Left colon (tissue), 2 donors: ENCODE measurements around the gene DCDC2B. TPM values are rescaled to one million over a fixed set of nuclear protein-coding genes. Genes with fewer than 3 reads are reported as not detected.

Experiments
- ATAC-seq: fragments of 200-7000 bp; cut with Tn5 transposase; one replicate; pipeline ENCODE4 v1.9.1; 2020; ENCODE audit warnings: mild to moderate bottlenecking, moderate library complexity
- DNase-seq, 2 donors: peaks; one replicate each; pipeline ENCODE4 v3.0.0-alpha.2; 2020
- intact Hi-C, 2 donors: fragments of 100-400 bp; cut with DNase I in 1 of 2; cut with micrococcal nuclease in 1 of 2; formaldehyde crosslinking; loops; one replicate each; pipeline versions ENCODE4 v1.11.2 to v1.14.0; 2022; cut with DNase I, micrococcal nuclease
- total RNA-seq, 2 donors: library from RNA; stranded (reverse); fragmentation: NEBNext Ultra II Directional; extraction: Animal tissue kit (Norgen Biotek cat#: 25700); gene quantifications; one replicate each; pipeline ENCODE4 v1.2.1, GENCODE V29; 2021
- donor health status: DM: no; HTN: no; CAD: no.
- donor health status: DM: yes; HTN: yes; CAD: no.

Gene DCDC2B
- total RNA-seq, 2 donors from 2014 or later: not detected

DNA sequence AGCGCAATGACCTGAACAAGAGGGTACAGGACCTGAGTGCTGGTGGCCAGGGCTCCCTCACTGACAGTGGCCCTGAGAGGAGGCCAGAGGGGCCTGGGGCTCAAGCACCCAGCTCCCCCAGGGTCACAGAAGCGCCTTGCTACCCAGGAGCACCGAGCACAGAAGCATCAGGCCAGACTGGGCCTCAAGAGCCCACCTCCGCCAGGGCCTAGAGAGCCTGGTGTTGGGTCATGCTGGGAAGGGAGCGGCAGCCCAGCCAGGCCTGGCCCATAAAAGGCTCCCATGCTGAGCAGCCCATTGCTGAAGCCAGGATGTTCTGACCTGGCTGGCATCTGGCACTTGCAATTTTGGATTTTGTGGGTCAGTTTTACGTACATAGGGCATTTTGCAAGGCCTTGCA is 13.9 kb upstream of the DCDC2B start:
- DNase-seq (no peak), ATAC-seq (no peak)
- intact Hi-C loops: no loop called here

DNA sequence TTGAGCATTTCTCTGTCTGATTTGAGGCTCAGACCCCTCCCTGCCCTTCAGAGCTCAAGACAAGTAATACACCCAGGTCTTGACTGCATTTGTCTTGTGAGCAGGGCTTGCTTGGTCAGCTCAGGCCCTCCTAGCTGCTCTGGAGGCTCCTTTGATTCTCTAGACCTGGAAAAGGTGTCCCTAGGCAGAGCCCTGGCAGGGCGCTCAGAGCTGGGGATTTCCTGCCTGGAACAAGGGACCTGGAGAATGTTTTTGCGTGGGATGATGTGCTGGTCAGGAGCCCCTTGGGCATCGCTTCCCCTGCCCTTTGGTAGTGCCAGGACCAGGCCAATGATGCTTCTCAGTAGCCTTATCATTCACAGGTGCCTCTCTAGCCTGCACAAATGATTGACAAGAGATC is 13.4 kb upstream of the DCDC2B start:
- ATAC-seq (no peak), DNase-seq (no peak)
- intact Hi-C loops: no loop called here

DNA sequence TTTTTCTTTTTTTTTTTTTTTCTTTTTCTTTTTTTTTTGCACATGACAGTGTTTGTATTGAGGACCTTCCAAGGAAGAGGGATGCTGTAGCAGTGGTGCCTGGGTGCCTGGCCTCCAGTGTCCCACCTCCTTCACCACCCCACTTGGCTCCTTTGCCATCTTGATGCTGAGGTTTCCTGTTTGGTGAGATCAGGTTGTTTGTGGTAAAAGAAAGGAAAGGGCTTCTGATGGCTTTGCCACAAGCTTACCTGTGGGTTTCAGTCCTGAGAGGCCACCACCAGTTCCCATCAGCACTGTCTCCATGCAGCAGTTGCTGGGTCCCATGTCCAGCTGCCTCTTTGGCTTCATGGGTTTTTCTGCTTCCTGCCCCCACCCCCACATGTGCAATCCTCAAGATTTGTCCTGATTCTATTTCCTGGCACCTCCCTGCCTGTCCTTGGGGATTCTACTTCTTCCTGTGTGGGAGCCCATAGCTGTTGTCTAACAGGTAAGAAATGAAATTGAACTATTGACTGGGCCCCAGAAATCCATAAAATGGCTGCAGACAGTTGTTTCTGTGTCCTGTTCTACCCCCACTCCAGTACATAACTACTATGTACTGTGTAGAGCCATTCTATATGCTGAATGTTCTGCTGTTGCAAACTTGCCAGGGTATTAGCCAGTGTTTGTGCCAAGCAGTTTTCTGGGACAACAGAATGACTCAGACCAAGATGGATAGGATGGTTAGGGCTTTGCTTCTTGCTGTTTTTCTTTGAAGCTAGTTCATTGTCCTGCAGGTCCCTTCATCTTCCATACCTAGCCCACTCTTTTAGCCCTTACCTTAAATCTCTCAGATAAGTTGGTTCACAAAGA is 12.7 kb upstream of the DCDC2B start:
- ATAC-seq (no peak), DNase-seq (no peak)
- intact Hi-C loops: no loop called here

DNA sequence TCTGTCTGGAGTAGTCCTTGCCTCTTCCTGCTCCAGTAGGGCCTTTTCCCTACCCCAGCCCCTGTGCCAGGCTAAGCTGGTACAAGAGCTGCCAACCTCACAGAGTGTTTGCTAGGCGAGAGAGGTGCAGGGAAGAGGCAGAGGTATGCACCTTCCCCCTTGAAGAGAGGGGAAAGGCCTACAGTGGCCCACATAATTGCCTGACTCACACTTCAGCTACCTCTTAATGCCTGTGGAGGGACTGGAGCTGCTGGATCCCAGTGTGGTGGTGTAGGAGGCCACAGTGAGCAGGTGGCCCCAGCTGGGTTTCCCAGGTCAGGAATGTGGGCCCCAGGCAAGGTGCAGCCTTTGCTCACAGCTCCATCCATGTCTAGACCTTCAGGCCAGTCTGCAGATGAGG is 11.8 kb upstream of the DCDC2B start:
- intact Hi-C loops: no loop called here
- DNase-seq: no peak
- ATAC-seq: no peak

DNA sequence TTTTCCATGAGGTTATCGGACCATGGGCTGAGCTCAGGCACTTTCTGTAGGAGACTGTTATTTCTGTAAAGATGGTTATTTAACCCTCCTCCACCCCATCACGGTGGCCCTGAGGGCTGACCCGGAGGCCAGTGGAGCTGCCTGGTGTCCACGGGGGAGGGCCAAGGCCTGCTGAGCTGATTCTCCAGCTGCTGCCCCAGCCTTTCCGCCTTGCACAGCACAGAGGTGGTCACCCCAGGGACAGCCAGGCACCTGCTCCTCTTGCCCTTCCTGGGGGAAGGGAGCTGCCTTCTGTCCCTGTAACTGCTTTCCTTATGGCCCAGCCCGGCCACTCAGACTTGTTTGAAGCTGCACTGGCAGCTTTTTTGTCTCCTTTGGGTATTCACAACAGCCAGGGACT is 11.1 kb upstream of the DCDC2B start:
- DNase-seq (no peak), ATAC-seq (no peak)
- intact Hi-C loops: no loop called here

DNA sequence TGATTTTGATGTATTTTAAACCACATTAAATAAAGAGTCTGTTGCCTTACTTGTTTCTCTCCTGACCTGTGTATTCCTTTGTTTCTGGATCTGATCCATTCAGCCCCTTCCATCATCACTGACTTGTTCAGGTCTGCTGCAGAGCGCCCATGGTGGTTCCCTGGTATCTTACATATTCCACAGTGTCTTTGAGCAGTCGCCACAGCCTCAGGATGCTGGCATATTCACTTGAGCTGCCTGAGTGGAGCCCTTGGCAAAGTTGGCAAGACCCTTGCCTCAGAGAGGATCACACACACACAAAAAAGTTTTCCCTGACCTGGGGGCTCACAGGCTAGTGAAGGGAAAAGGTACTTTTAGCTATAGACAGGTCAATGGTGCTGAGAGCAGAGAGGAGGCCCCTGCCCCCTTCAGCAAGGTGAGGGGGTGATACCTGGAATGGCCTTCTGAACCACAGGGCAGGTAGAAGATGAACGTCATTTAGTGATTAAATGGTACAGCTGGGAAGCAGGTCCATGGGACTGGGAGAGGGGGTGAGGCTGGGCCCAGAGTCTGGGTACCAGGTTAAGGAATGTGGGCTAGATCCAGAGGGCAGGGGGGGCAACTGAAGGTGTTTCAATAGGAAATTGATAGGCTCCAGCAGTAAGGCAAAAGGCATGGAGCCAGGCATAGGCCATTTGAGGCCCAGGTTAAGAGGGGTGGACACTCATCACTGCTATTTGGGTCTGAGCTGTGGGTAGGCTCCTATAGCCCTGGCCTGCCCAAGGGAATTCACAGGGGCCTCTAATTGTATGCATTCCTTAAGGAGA is 10.4 kb upstream of the DCDC2B start:
- no peak for ATAC-seq
- intact Hi-C loops: no loop called here

DNA sequence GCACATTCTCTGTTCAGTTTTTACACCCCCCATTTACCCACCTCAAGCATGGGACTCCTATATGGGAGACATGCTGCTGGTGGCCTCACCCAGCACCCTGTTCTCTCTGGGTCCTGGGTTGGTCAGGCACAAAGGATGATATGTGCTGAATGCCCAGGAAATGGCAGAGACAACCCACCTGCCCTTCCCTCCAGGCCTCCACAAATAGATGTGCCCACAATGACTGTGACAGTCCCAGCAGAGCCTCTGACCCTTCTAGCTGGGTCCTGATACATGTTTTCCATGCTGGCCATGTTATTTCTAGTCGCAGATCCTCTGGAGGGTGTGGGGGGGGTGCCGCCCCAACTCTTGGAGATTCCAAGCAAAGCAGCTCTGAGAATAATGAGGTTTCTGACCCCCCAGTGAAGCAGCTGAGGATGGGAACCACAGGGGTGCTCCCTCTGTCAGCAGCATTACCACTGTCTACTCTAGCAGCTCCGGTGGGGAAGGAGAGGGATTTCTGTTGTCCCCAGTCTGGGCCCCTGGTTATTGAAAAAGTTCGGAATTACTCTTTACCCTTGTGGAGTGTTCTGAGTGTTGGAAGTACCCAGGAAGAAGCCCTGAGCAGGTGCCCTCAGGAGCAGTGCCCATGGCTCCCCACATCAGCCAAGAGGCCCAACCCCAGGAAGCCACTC is 9.7 kb upstream of the DCDC2B start:
- no peak for ATAC-seq
- DNase-seq: no peak
- intact Hi-C loops: no loop called here

More for the DNA sequence above, 10.4 kb upstream of the DCDC2B start:
- no peak for DNase-seq

DNA sequence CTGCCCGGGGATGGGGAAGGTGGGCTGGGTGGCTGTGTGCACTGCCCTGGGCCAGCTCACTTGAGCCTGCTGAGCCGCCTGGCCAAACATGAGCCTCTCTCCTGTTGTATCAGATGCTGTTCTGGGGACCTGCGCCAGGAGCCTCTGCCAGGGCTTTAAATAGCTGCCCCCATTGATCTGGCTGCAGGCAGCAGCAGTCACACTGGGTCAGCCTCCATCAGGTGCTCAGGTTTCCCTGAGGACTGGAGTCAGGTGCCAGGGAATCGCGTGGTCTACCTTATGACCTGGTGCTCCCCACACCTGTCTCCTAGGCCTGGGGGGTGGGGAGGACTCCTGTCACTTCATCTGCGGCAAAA is 9.2 kb upstream of the DCDC2B start:
- DNase-seq (peak; percentile 27 to 38), ATAC-seq (no peak)
- intact Hi-C loops: no loop called here

DNA sequence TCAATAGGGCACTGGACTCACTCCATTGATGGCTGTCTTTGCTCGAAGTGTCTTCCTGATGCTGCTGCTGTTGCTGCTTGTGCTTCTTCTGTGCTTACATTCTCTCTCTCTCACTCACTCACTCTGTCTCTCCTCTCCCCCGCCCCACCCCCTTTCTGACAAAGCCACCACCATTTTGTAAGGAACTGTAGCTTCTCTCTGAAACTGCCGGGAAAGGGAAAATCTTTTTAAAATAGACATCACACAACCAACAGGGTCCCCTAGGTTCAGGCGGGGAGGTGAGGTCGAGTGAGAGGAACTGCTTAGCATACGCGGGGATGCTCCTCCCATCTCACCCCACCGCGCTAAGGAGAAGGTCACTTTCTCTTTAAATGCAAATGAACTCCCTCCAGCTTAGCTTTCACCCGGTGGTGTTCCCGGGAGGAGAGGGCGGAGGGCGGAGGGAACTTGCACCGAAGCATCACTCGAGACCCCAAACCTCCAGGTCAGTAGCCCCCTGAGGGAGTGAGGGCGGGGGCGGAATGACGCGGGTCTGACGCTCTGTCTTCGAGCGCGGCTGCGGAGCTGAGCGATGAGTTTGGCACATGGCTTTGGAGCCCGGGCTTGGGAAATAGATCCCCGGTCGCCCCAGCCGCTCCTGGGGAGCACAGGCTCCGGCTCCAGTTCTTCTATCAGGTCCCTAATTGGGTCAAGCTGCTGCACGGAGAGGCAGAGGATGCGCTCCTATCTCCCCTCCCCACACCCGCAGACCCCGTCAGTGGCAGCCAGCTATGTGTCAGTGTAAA is 8.5 kb upstream of the DCDC2B start, which contains the start of gene CCDC28B:
CCDC28B (plus strand) TSS at position 370 of the 785 bp plus-strand sequence. CDS start 1,341 bp downstream, outside the sequence.
- DNase-seq (peak; percentile 49 to 56), ATAC-seq (peak; percentile 43)
- intact Hi-C loops: no loop called here

DNA sequence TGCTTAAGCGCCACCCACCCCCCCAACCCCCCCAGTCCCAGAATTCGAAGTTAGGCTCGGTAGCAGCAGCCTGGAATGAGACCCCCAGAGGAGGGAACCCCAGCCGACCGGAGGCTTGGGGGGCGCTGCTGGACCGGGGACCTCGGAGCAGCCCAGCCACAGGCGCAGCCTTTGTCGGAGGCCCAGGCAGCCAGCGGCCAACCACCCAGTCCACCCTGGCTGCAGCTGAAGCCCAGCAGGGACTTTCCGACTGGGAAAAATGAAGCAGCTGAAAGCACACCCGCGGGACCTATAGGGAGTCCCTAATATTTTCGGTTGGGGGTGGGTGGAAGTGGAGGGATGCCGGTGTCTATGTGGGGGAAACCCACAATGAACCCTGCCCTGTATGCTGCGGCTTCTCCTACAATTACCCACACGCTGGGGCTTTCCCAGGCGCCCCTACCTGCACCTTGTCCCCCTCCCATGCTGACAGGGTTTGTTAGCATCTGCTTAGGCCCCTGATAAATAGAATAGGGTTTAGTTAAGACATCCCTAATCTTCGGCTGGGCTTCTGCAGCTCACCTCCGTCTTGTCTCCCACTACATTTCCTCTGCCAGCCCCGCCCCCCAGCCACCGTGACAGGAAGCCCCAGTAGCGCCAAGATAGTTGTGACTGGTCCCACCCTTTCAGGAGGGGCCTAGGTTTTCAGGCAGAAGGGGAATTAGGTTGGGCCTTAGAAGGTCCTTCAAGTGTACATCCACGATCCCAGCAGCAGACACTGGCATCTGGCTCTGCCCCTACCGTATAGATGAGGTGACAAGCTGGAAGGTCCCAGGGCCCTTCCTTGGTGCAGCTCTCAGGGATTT is 7.7 kb upstream of the DCDC2B start:
- intact Hi-C loops: no loop called here
- DNase-seq (peak; percentile 77 to 82), ATAC-seq (peak; percentile 17)

DNA sequence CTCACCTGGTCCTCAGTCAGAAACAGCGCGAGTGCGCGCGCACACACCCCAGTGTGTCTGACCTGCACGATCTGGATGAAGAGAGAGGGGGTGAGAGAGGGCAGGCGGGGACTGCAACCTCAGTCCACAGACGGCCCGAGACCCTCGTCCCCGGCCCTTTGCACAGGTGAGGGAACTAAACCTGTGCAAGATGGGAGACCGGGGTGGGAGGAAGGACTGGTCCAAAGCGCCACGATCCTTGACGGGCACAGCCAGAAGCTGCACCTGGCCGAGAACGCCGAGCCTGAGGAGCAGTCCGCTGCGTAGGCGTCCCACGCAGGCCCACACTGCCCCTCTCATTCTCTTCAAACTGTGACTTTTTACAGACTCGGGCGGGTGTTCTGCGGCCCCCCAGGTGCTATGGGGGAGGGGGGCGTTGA is 3.9 kb upstream of the DCDC2B start:
- ATAC-seq: peak; percentile 24
- peak in 1 of 2 donors; percentile 39 for DNase-seq
- intact Hi-C loops: no loop called here

DNA sequence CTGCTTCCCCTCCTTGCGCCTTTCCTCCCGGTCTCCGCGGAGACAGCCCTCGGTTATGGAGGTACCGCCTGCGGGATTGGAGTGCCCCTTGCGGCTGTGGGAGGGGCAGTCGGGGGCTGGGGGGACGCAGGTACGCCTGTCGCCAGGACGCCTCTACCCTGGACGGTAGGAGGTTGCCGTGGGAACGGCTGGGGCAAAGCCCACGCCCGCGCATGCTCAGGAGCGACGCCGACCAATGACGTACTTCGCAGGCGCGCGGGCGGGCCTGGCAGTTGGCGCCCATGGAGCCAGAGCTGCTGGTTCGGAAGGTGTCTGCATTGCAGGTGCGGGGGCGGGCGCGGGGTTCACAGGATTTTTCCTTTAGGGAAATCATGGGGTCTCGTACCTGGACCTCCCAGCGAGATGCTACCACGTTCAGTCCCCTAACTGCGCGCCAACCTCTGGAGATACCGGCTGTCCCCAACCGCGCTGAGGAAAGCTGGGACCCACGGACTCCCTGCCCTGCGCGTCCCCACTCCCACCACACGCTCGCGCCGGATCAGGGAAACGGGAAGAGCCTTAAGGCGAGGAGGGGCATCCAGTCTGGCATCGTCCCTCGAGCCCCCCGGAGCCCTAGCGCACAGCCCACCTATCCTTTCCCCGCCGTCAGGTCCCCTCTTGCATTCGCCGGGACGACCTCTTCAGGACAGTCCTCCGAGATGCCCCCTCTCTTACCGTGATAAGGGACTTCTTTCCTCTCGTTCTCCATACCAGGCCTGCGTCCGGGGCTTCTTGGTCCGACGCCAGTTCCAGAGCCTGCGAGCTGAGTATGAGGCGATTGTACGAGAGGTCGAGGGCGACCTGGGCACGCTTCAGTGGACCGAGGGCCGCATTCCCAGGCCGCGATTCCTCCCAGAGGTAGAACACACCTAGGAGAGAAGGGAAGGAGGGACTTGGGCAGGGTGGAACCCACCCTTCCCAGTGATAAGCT is 3.2 kb upstream of the DCDC2B start, which contains the start of gene IQCC:
IQCC (plus strand) TSS at position 271 of the 970 bp plus-strand sequence; CDS start at position 282, 11 bp downstream.
- DNase-seq: peak; percentile 87 to 91
- ATAC-seq: peak; percentile 78
- intact Hi-C loops: no loop called here

DNA sequence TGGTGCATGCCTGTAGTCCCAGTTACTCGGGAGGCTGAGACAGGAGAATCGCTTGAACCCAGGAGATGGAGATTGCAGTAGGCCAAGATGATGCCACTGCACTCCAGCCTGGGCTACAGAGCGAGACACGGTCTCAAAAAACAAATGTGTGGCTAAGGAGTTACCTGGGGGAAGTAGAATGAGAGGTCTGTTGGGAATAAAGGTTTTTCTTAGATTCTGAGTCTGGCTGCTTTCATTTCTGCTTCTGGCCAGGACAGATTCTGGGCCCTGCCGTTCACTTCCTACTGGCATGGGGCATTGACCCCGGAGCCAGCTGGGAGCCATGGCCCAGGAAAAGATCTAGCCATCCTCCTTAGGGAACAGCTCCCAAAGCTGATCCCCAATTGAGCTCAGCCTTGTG is 420 bp upstream of the DCDC2B start:
- DNase-seq (no peak), ATAC-seq (peak; percentile 18)
- intact Hi-C loops: no loop called here

DNA sequence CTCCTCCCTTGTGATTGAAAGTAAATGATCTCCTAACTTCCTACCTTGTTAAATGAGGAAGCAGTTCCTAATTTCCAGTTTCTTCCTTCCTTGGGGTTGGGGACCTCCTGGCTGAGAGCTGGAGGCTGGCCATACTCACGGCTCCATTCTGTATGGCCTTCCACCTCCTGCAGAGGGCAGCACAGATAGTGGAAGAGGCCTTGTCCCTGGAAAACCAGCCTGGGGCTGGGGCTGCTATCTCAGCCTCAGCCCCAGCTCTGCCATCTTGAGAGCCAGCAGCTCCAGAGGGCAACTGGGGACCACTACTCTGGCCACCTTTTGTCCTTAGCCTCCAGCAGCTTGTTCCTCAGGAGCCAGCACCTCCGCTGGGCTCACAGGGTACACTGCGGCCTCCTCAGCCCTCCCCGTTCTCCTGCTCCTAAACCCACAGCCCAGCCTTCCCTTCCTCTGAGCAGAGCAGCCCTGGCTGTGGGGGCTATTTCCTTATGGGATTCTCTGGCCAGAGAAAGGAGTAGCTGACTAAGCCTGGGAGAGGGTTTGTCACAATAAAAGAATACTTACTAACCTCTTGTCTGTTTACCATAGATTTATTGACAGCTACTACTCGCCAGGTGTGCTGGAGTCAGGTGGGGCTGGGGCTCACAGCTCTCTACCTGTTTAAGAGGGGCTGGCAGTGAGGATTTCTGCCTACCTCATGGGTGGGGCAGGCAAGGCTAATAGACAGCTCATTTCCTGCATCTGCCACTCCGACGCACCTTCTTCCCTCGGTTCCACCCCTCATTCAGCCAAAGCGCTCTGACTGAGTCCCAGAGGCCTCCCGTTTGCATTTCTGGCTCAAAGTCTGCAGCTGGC is 7.0 kb downstream of the DCDC2B start:
- intact Hi-C loops: no loop called here
- DNase-seq: peak; percentile 80 to 85
- ATAC-seq: peak; percentile 83

DNA sequence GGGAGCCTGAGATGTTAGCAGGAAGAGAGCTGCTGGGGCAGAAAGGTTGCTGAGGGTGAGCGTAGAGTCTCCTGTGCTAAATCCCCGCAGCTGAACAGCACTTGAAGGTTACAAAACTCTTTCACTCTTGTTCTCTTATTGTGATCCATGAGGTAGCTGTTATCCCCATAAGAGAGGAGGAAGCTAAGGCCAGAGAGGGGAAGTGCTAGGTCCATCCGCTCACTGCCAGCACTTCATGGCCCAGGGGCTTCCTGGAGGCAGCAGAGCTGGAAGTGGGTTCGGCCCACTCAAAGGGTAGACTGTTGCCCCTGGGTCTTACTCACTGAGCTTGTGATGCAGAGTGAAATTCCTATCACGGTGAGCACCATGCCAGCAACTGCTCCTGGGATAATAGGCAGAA is 7.7 kb downstream of the DCDC2B start:
- intact Hi-C loops: no loop called here
- no peak for ATAC-seq
- no peak for DNase-seq

DNA sequence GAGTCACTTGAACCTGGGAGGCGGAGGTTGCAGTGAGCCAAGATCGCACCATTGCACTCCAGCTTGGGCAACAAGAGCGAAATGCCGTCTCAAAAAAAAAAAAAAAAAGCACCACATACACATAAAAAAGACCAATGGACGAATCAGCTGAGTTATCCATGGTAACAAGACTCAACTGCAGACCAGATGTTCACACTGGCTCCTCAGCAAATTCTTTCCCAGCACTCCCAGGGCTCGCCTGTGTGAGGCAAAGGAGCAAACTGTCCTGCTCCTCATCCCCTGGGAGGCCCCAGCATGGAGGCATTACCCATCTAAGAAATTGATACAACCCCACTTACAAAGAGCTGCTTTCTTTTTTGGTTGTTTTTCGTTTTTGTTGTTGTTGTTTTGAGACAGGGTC is 10.1 kb downstream of the DCDC2B start:
- DNase-seq (no peak), ATAC-seq (no peak)
- intact Hi-C loops: no loop called here
